ENCODE data around the gene MEIOSIN.
A peak's percentile ranks its signal among the peaks of the same experiment; 100 is the strongest.
"Not testable (repeated sequence)": the region's sequence is repeated elsewhere in the genome, so short reads cannot be mapped to it uniquely, and the experiment has no call there.

Gene MEIOSIN

GRCh38 chr19:45733160-45733810 lies at the start of gene MEIOSIN:
TSS of gene MEIOSIN (plus strand) at chr19:45733439. CDS start at chr19:45735377, 1,938 bp downstream.
- no peak for DNase-seq

GRCh38 chr19:45685045-45685444 lies 48.2 kb upstream of the MEIOSIN start:
- DNase-seq, result not testable (repeated sequence)

GRCh38 chr19:45687599-45687998 lies 45.6 kb upstream of the MEIOSIN start:
- DNase-seq, result no peak

GRCh38 chr19:45691516-45692186 lies 41.6 kb upstream of the MEIOSIN start, which contains the start of gene SNRPD2:
TSS of gene SNRPD2 (minus strand) at chr19:45691953. CDS start at chr19:45691888, 65 bp downstream.
- DNase-seq, result peak; percentile 93 to 94

- peak; percentile 99 for DNase-seq
Observed at GRCh38 chr19:45692187-45693105, 40.8 kb upstream of the MEIOSIN start, which contains the start of gene QPCTL. TSS of gene QPCTL (plus strand) at chr19:45692666. CDS start at chr19:45692704, 38 bp downstream.

GRCh38 chr19:45693106-45693788 lies 40.0 kb upstream of the MEIOSIN start:
- peak; percentile 61 to 70 for DNase-seq

GRCh38 chr19:45701676-45702075 lies 31.6 kb upstream of the MEIOSIN start:
- no peak for DNase-seq

GRCh38 chr19:45705115-45705514 lies 28.1 kb upstream of the MEIOSIN start:
- no peak for DNase-seq

GRCh38 chr19:45705710-45706415 lies 27.4 kb upstream of the MEIOSIN start:
- DNase-seq, result no peak

GRCh38 chr19:45710356-45711130 lies 22.7 kb upstream of the MEIOSIN start:
- DNase-seq, result no peak

GRCh38 chr19:45711851-45712698 lies 21.2 kb upstream of the MEIOSIN start:
- DNase-seq, result no peak

- no peak for DNase-seq
Observed at GRCh38 chr19:45712699-45713067, 20.6 kb upstream of the MEIOSIN start.

- no peak for DNase-seq
Observed at GRCh38 chr19:45713141-45713540, 20.1 kb upstream of the MEIOSIN start.

- DNase-seq, result no peak
Observed at GRCh38 chr19:45715139-45715538, 18.1 kb upstream of the MEIOSIN start.

GRCh38 chr19:45716359-45717130 lies 16.7 kb upstream of the MEIOSIN start:
- peak in 1 of 2 experiments; percentile 41 for DNase-seq

- peak; percentile 91 to 98 for DNase-seq
Observed at GRCh38 chr19:45717131-45717982, 15.9 kb upstream of the MEIOSIN start.

GRCh38 chr19:45717983-45718650 lies 15.1 kb upstream of the MEIOSIN start:
- no peak for DNase-seq

GRCh38 chr19:45720065-45720464 lies 13.2 kb upstream of the MEIOSIN start:
- not testable (repeated sequence) for DNase-seq

Data from NCI-H524 (cell line).